GM21381 (cell line): Measurements from ENCODE around the gene USP24.
"Not testable (repeated sequence)": the region's sequence is repeated elsewhere in the genome, so short reads cannot be mapped to it uniquely, and the experiment has no call there.

ENCODE experiments used
- ATAC-seq: cut with Tn5 transposase; IDR thresholded peaks from one replicate; pipeline ENCODE4 v1.9.1; 2021; ENCODE audit warnings: mild to moderate bottlenecking, moderate library complexity; ENCODE audit not compliant: unreplicated experiment

Gene USP24

DNA sequence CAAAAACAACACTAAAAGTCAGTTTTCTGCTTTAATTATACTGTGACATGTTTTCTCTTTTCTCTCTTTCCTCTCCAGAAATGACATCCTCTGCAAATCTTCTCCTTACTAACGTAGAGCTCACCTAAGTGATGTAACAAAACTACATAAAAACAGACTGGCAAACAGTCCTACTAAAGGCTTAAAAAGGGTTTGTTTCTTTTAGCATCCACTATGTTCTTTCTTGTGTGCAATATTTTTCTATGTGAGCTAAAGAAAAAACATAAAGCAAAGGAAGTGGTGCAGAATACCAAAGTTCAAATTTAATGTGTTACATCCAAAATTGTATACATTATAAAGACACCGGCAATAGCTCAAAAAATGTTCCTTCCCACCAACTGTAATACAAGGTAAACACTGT is 14.5 kb downstream of the USP24 start:
- ATAC-seq = no peak

GRCh38 chr1:55199735-55200134 is 15.4 kb downstream of the USP24 start:
- ATAC-seq = not testable (repeated sequence)

- no peak for ATAC-seq
Measured at GRCh38 chr1:55198044-55198443, 17.1 kb downstream of the USP24 start.

DNA sequence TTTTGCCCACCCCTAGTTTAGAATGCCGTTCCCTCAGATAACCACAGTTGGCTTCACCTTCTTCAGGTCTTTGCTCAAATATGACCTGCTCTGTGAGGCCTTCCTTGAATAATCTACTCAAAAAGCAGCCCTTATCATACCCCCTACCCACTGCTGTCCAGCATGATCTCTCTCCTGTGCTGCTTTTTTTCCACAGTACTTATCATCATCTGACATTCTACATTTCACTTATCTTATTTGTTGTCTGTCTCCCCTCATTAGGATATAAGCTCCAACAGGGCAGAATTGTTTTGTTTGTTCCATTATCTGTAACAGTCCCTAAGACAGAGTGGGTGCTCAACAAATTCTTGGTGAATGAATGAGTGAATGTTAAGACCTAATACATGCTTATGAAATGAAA is 18.1 kb downstream of the USP24 start:
- ATAC-seq = no peak

DNA sequence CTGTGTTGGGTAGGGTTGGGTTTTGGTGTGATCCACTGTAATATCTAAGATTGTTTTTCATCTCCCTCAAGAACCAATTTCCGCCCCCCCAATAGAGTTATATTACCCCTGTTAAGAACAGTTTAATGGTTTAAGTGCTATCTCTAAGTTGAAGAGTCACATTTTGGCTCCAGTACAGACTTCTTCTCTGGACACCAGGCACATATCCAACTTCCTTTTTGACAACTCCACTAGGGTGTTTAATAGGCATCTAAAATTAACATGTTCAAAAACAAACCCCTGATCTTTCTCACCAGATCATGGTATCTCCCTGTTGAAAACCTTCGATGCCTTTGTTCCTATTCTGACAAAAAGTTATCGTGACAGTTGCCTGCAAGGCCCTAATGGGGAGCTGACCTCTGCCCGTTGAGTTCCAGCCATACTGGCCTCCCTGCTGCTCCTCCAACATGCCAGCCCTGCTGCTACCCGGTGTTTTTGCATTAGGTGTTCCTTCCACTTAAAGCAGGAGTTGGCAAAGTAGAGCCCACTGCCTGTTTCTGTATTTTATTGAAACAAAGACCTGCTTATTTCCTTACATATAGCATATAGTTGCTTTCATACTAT is 18.6 kb downstream of the USP24 start:
- no peak for ATAC-seq

GRCh38 chr1:55195521-55196233 is 19.5 kb downstream of the USP24 start:
- ATAC-seq = peak; percentile 89

DNA sequence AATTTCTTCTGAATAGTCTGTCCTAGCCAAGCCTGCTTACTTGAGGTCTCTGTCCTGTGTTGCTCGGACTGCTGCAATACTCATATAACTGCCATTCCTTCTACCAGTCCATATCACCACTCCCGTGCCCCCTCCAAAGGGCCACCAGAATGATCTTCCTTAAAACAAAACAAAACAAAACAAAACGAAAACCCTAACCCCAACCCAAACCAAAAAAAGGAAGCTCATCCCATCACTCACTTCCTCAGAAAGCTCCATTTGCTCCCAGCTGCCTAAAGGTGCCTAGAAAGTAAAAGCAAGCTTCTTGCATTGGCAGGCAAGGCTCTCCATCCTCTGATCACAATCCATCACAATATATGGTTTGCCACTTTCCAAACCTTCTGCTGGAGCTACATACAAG is 20.3 kb downstream of the USP24 start:
- no peak for ATAC-seq

- no peak for ATAC-seq
Measured at GRCh38 chr1:55192093-55192492, 23.1 kb downstream of the USP24 start.

DNA sequence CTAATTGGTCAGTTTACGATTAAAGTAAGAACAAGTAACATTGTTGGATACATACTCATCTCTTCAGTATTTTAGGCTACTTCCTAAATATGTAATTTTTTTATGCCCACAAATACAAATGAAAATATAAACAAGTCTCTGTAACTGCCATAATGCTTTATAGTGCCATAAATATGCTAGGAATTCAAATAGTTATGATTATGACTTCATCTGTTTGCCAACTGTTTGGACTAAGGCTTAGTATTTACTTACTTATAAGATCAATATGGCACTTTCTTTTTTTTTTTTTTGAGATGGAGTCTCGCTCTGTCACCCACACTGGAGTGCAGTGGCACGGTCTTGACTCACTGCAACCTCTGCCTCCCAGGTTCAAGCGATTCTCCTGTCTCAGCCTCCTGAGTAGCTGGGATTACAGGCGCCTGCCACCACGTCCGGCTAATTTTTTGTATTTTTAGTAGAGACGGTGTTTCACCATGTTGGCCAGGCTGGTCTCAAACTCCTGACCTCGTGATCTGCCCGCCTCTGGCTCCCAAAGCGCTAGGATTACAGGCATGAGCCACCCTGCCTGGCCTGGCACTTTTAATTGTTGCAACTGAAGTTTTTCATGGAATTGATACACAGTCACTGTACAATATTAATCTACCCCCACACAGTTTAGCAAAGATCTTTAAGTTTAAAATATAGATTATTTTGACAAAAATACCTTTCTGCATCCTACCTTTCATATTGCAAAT is 23.8 kb downstream of the USP24 start:
- ATAC-seq = not testable (repeated sequence)

GRCh38 chr1:55190109-55190508 is 25.1 kb downstream of the USP24 start:
- no peak for ATAC-seq

GRCh38 chr1:55188909-55189308 is 26.3 kb downstream of the USP24 start:
- no peak for ATAC-seq

- ATAC-seq = no peak
Measured at GRCh38 chr1:55185832-55186231, 29.3 kb downstream of the USP24 start.

DNA sequence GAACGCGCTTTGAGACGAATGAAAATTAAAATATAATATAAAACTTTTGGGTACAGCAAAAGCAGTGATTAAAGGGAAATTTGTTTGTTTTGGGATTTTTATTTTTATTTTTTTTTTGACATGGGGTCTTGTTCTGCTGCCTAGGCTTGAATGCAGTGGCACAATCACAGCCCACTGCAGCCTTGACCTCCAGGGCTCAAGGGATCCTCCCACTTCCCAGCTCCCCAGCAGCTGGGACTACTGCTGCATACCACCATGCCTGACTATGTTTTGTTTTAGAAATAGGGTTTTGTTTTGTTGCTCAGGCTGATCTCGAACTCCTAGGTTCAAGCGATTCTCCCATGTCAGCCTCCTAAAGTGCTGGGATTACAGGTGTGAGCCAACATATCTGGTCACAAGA is 30.3 kb downstream of the USP24 start:
- no peak for ATAC-seq

GRCh38 chr1:55181666-55182065 is 33.5 kb downstream of the USP24 start:
- ATAC-seq = no peak

- no peak for ATAC-seq
Measured at GRCh38 chr1:55180075-55180670, 35.0 kb downstream of the USP24 start.

DNA sequence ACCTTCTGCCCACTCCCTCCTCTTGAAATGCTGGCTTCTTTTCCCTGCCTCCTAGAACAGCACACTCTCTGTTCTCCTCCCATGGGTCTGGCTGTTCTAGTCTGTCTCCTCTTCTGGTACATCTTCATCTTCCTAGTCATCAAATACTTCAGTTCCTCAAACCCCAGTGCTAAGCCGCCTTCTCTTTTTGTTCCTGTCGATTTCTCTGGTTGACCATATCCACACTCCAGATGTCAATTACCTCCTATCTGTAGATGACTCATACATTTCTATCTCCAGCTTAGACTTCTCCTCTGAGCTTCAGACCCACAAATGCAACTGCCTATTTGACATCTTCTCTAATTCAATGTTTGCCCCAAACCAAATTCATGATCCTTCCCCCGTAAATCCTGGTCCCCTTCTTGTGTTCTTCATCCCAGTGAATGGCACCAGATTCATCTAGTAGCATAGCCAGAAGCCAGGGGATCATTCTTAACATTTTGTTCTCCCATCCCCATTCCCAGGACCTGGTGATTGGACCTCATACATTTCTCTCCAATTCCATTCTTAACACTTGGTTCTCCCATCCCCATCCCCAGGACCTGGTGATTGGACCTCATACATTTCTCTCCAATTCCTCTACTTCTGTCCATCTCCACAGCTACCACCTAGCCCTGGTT is 35.9 kb downstream of the USP24 start:
- no peak for ATAC-seq

GRCh38 chr1:55172687-55173086 is 42.5 kb downstream of the USP24 start:
- ATAC-seq = no peak

GRCh38 chr1:55172272-55172671 is 42.9 kb downstream of the USP24 start:
- no peak for ATAC-seq

DNA sequence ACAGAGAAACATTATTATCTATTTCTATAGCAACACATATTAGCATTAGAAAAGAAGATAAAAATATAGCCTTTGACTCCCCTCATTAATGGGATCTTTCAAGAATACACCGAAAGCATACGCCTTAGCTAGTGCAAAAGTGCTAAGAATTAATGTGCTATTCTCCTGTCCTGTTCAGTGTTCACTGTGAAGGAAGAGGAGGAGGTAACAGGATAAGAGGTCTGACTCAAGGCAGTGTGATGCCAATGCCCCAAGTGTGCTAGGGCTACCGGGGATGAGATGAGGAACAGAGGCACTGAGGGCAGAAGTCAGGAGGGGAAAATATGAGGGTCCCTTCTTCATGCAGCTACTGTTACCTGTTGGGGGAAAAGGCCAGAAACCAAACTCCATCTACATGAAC is 43.5 kb downstream of the USP24 start:
- ATAC-seq = no peak

DNA sequence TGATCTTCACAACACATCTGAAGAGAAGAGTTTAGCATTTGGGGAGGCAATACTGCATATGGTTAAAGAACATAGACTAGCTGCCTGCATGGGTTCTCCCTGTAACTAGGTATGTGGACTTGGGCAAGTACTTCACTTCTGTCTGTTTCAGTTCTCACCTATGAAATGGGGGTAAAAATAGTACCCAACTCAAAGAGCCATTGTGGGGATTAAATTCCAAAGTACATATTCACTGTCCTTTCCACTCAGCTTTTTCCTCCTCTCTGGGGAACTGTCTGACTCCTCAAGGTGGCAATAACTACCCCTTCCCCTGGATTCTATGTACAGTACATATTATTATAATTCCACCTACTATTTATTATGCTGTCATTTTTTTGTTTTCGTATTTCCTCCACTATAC is 44.7 kb downstream of the USP24 start:
- no peak for ATAC-seq

DNA sequence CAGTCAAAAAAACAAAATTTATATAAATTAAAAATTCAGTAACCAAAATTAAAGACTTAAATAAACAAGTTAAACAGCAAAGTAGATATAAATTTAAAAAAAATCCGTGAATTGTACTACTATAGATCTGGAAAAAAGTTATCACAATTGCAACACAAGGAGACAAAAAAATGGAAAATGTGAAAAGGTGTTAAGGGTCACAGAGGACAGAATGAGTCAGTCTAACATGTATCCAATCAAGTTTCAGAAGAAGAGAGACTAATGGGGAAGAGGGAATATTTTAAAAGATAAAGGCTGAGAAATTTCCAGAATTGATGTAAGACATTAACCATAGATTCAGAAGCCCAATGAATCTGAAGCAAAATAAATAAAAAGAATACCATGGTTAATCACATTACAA is 46.0 kb downstream of the USP24 start:
- no peak for ATAC-seq
